GM11168 (cell line): ENCODE results near the gene DSC1.

Experiments
- in situ Hi-C: fragments of 300-500 bp; cut with MboI; formaldehyde crosslinking; loops from one replicate; pipeline ENCODE4 v1.12.0; 2022; ENCODE audit warnings: low sequenced_read_pairs; ENCODE audit not compliant: unreplicated experiment

DSC1 gene

GRCh38 chr18:31105733-31106132 is 56.9 kb downstream of the DSC1 start:
- in situ Hi-C loops, result no loop called here

GRCh38 chr18:31104444-31104843 is 58.2 kb downstream of the DSC1 start:
- in situ Hi-C loops, result no loop called here

- in situ Hi-C loops, result no loop called here
Measured at GRCh38 chr18:31103423-31103822, 59.2 kb downstream of the DSC1 start.

- in situ Hi-C loops, result no loop called here
Measured at GRCh38 chr18:31102941-31103340, 59.7 kb downstream of the DSC1 start.

- in situ Hi-C loops, result no loop called here
Measured at GRCh38 chr18:31102025-31102684, 60.5 kb downstream of the DSC1 start, which contains the start of gene DSC2. DSC2 (minus strand) TSS chr18:31102421; CDS start chr18:31101971, 450 bp downstream.

- in situ Hi-C loops, result no loop called here
Measured at GRCh38 chr18:31101183-31102024, 61.3 kb downstream of the DSC1 start.

GRCh38 chr18:31100436-31101182 is 62.0 kb downstream of the DSC1 start:
- in situ Hi-C loops, result no loop called here

- in situ Hi-C loops, result no loop called here
Measured at GRCh38 chr18:31099450-31100230, 63.0 kb downstream of the DSC1 start.

GRCh38 chr18:31098878-31099277 is 63.8 kb downstream of the DSC1 start:
- in situ Hi-C loops, result no loop called here

- in situ Hi-C loops, result no loop called here
Measured at GRCh38 chr18:31097666-31098065, 65.0 kb downstream of the DSC1 start.

- in situ Hi-C loops, result no loop called here
Measured at GRCh38 chr18:31093880-31094279, 68.8 kb downstream of the DSC1 start.

GRCh38 chr18:31093294-31093693 is 69.4 kb downstream of the DSC1 start:
- in situ Hi-C loops, result no loop called here

- in situ Hi-C loops, result no loop called here
Measured at GRCh38 chr18:31091350-31091749, 71.3 kb downstream of the DSC1 start.

GRCh38 chr18:31088532-31088931 is 74.1 kb downstream of the DSC1 start:
- in situ Hi-C loops, result no loop called here

GRCh38 chr18:31079973-31080372 is 82.7 kb downstream of the DSC1 start:
- in situ Hi-C loops, result no loop called here
